ENCODE results near the gene RHBDF2.

Gene RHBDF2

DNA sequence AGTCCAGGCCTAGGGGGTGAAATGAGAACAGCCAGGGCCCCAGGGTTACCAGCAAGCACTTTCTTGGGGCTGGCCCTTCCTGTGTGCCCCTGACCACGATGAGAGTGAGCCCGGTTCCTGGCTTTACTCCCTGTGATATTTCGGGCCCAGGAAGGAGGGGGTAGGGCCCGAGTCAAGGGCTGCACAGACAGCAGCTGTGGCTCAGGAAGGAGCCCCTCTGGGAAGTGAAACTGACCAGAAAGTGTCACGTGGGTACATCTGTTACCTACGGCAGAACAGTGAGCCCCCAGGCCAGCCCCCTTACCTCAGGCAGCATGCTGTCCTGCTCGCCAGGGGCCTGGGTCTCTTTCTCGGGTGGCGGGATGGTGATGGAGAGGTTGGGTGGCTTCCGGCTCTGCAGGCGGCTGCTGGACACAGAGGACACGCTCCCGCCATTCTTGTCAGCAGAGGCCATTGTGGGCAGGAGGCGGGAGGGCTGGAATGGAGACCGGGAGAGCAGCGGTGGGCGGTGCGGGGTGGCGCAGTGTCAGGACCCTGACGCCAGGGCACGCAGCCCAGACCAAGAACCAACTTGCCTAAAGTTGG is 20.1 kb downstream of the RHBDF2 start:
- Histone ChIP-seq H3K4me3 (peak overlapping the region; percentile 57), H4K20me1 (no peaks in the 10 kb centered on the region), H3K27me3 (no peaks in the 10 kb centered on the region), H3K4me1 (peaks cover 99% of the 10 kb centered on the region), H3K36me3 (peaks cover 29% of the 10 kb centered on the region), H3K27ac (peak overlapping the region; percentile 94), H3K9me3 (no peaks in the 10 kb centered on the region), H3K9ac (peak overlapping the region; percentile 80), H3K4me2 (peak overlapping the region; percentile 95)
- no peak for TF ChIP-seq Cebpa-rat (IDR thresholded peaks at IDR 0.05)

DNA sequence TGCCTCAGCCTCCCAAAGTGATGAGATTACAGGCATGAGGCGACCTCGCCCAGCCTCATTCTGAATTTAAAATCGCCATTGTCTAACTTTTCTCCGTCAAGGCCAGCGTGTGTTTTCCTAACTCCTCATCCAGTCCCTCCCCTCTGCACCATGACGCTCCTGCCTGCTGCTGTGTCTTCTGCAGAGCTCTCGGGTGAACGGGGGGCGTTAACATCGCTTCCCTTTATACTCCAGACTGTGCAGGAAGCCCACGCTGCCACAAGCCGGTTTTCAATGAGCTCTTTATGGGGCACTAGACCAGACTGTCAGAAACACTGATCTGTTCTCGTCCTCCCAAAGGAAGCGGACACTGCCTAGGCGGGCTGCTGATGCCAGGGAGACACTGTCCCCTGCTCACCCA is 20.6 kb downstream of the RHBDF2 start:
- H4K20me1 ChIP-seq, result no peaks in the 10 kb centered on the region
- H3K27ac ChIP-seq, result peak overlapping the region; percentile 94
- peak overlapping the region; percentile 57 for H3K4me3 ChIP-seq
- no peak for TF ChIP-seq Cebpa-rat (IDR thresholded peaks at IDR 0.05)
- H3K4me1 ChIP-seq, result peaks cover 94% of the 10 kb centered on the region
- H3K9ac ChIP-seq, result peak overlapping the region; percentile 80
- H3K27me3 ChIP-seq, result no peaks in the 10 kb centered on the region
- H3K9me3 ChIP-seq, result no peaks in the 10 kb centered on the region
- H3K4me2 ChIP-seq, result peak overlapping the region; percentile 95
- peaks cover 31% of the 10 kb centered on the region for H3K36me3 ChIP-seq

DNA sequence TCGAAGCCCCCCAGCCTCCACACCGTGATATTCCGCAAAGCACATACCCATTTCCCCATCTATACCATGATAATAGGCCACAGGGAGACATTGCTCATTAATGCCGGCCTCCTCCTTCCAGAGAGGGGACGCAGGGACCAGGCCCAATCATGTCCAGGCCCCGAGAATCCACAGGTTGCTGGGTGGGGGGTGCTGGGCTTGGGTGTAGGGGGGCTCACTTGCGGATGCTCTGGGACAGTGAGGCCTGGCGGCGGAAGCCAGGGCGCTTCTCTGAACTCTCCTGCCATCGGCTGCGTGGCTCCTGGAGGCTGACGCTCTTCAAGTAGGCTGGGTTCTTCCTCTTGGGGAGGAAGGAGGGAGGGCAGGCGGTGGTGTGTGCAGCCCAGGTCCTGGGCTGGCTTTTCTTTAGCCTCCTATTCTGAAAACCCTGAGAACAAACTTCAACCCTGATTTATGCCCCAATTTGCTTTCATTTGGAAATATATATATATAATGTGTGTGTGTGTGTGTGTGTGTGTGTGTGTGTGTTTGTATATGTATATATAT is 21.6 kb downstream of the RHBDF2 start:
- no peak for TF ChIP-seq Cebpa-rat (IDR thresholded peaks at IDR 0.05)
- Histone ChIP-seq H3K9me3 (no peaks in the 10 kb centered on the region), H4K20me1 (no peaks in the 10 kb centered on the region), H3K4me1 (peaks cover 84% of the 10 kb centered on the region), H3K27me3 (no peaks in the 10 kb centered on the region), H3K4me3 (0 out of 2 replicates have a peak overlapping the region, but pooled peaks have one; percentile 25), H3K27ac (peak overlapping the region; percentile 79), H3K4me2 (peak overlapping the region; percentile 95), H3K9ac (peak overlapping the region; percentile 57; the same call in 1 of the 2 replicates), H3K36me3 (peaks cover 41% of the 10 kb centered on the region)

DNA sequence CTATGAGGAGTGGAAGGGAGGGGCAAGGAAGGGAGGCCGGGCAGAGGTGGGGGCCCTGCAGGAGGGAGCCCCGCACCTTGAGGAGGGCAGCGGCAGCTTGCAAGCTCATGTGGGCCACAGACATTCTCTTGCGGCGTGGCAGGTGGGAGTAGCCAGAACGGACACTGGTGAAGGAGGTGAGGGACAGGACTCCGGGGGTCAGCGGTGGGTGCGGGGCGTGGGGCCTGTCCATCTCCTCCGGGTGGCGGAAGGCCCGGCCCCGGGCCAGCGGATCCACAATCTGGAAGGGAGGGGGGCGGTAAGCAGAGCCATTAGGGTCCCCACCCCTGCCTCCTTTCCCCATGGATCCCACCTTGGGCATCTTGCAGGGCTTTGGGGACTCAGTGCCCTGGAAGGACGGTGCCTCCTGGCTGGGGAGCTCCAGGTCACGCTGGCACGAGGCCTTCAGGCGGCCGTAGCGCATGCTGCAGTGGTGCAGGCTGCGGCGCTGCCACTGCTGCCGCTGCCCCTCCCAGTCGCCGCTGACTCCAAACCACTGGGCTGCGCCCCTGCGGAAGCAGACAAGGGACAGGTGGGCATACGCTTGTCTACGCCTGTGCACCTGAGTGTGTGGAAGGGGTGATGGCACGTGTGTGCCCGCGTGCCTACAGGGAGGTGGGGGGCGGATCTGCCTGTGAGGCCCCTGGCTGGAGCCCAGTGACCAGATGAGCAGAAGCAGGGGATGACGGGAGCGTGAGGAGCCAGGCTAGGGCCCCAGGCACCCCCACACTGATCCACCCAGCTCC is 22.3 kb downstream of the RHBDF2 start:
- H3K4me2 ChIP-seq, result peak overlapping the region; percentile 95
- H3K9me3 ChIP-seq, result no peaks in the 10 kb centered on the region
- no peaks in the 10 kb centered on the region for H4K20me1 ChIP-seq
- H3K27me3 ChIP-seq, result no peaks in the 10 kb centered on the region
- no peak for TF ChIP-seq Cebpa-rat (IDR thresholded peaks at IDR 0.05)
- peaks cover 78% of the 10 kb centered on the region for H3K4me1 ChIP-seq
- H3K27ac ChIP-seq, result peak overlapping the region; percentile 79
- H3K9ac ChIP-seq, result peak overlapping the region; percentile 57; the same call in 1 of the 2 replicates
- H3K36me3 ChIP-seq, result peaks cover 48% of the 10 kb centered on the region
- 0 out of 2 replicates have a peak overlapping the region, but pooled peaks have one; percentile 25 for H3K4me3 ChIP-seq

DNA sequence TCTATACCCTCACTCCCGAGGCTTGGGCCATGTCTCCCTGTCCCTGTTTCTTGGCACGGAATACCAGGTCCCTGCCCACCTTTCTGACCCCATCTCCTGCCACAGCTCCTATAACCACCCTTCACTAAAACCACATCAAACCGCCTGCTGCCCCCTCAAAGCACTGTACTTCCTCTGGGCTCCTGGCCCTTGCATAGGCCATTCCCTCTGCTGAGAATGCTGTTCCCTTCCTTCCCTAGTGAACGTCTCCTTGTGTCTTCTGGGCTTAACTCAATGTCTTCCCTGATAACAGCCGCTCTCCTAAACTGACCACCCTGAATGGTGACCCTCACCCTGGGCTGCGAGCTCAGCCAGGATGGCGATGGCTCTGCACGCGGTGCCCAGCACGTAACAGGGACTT is 23.1 kb downstream of the RHBDF2 start:
- no peak for TF ChIP-seq Cebpa-rat (IDR thresholded peaks at IDR 0.05)
- Histone ChIP-seq H3K4me3 (no peak overlapping the region), H3K4me2 (peak overlapping the region; percentile 95), H3K9me3 (no peaks in the 10 kb centered on the region), H3K27me3 (no peaks in the 10 kb centered on the region), H3K9ac (no peak overlapping the region), H3K4me1 (peaks cover 76% of the 10 kb centered on the region), H3K27ac (peak overlapping the region; percentile 70), H3K36me3 (peaks cover 56% of the 10 kb centered on the region), H4K20me1 (no peaks in the 10 kb centered on the region)

DNA sequence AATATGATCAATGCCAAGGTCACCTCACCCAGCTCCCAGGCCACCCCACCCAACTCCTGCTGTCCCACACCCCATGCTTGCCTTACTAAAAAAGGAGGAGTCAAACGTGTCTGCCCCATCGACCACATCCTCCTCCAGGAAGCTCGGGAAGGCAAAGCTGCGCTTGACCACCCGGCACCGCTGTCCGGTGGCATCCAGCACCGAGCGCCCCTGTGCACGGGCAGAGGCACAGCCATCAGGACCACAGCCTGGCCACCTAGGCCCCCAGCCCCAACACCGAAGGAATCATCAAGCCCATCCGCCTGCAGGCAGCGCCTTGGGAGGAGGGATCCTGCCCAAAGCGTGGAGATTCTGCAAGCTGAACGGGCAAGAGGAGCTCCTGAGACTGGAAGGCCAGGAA is 23.6 kb downstream of the RHBDF2 start:
- no peaks in the 10 kb centered on the region for H3K27me3 ChIP-seq
- H3K4me2 ChIP-seq, result peak overlapping the region; percentile 95
- peaks cover 61% of the 10 kb centered on the region for H3K36me3 ChIP-seq
- H3K27ac ChIP-seq, result peak overlapping the region; percentile 70
- peaks cover 71% of the 10 kb centered on the region for H3K4me1 ChIP-seq
- no peak overlapping the region for H3K4me3 ChIP-seq
- peak overlapping the region; percentile 45; the same call in 1 of the 2 replicates for H3K9ac ChIP-seq
- H4K20me1 ChIP-seq, result no peaks in the 10 kb centered on the region
- no peak for TF ChIP-seq Cebpa-rat (IDR thresholded peaks at IDR 0.05)
- H3K9me3 ChIP-seq, result no peaks in the 10 kb centered on the region

DNA sequence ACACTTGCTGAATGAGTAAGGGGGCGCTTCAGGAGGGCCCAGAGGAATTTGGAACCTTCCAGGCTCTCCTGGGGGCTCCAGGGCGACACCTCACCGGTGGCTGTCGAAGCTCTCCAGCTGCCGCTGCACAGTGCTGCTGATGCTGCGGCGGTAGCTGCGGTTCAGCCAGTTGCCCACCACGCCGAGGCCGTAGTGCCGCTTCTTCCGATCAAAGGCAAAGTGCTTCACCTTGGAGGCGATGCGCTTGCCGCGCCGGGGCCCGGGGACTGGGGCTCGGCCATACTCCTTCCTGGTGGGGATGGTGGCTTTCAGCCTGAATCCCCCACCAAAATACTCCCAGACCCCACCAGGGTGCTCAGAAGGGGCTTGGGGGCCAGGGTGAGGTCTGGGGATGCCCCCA is 24.5 kb downstream of the RHBDF2 start:
- Histone ChIP-seq H3K27ac (peak overlapping the region; percentile 70), H3K4me1 (peaks cover 62% of the 10 kb centered on the region), H3K9ac (0 out of 2 replicates have a peak overlapping the region, but pooled peaks have one; percentile 15), H4K20me1 (no peaks in the 10 kb centered on the region), H3K36me3 (peaks cover 70% of the 10 kb centered on the region), H3K4me2 (no peak overlapping the region), H3K27me3 (no peaks in the 10 kb centered on the region), H3K9me3 (no peaks in the 10 kb centered on the region), H3K4me3 (no peak overlapping the region)
- TF ChIP-seq Cebpa-rat (IDR thresholded peaks at IDR 0.05), result no peak

DNA sequence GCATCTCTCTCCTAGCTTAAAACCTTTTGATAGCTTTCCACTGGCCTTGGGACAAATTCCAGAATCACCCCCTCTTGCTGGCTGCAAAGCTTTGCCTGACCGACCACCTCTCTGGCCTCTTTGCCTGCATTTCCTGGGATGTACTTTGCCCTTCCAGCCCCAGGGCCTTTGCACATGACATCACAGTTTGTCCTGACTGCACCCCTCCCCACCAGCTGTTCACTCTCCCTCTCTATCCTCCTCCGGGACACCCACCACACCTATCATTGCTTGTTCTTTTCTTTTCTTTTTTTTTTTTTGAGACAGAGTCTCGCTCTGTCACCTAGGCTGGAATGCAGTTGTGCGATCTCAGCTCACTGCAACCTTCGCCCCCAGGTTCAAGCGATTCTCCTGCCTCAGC is 25.9 kb downstream of the RHBDF2 start:
- no peak for TF ChIP-seq Cebpa-rat (IDR thresholded peaks at IDR 0.05)
- H3K36me3 ChIP-seq, result peaks cover 84% of the 10 kb centered on the region

DNA sequence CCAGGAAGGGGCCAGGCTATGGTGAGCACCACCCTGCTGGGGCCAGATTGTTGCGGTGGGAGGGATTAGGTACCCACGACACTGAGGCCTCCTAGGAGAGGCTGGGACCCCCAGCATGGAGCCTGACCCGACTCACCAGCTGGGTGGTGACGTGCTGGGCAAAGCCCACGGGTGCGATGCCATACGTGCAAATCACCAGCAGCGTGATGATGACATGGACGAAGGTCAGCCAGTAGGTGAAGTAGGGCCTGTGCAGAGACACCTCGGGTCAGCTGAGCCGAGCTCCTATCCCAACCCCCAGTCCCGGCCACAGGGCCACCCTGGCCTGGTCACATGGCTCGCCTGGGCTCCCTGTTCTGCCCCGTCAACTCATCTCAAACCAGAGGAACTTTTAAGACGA is 26.3 kb downstream of the RHBDF2 start:
- Histone ChIP-seq H3K4me3 (no peak overlapping the region), H3K9ac (no peak overlapping the region), H3K4me2 (no peak overlapping the region), H4K20me1 (no peaks in the 10 kb centered on the region), H3K4me1 (peaks cover 44% of the 10 kb centered on the region), H3K9me3 (no peaks in the 10 kb centered on the region), H3K36me3 (peaks cover 86% of the 10 kb centered on the region), H3K27me3 (no peaks in the 10 kb centered on the region), H3K27ac (no peak overlapping the region)
- TF ChIP-seq Cebpa-rat (IDR thresholded peaks at IDR 0.05), result no peak

More for the DNA sequence above, 25.9 kb downstream of the RHBDF2 start:
- H3K4me1 ChIP-seq, result peaks cover 48% of the 10 kb centered on the region
- no peak overlapping the region for H3K4me3 ChIP-seq
- no peaks in the 10 kb centered on the region for H4K20me1 ChIP-seq
- no peaks in the 10 kb centered on the region for H3K27me3 ChIP-seq
- no peak overlapping the region for H3K27ac ChIP-seq
- no peaks in the 10 kb centered on the region for H3K9me3 ChIP-seq
- no peak overlapping the region for H3K9ac ChIP-seq
- no peak overlapping the region for H3K4me2 ChIP-seq

DNA sequence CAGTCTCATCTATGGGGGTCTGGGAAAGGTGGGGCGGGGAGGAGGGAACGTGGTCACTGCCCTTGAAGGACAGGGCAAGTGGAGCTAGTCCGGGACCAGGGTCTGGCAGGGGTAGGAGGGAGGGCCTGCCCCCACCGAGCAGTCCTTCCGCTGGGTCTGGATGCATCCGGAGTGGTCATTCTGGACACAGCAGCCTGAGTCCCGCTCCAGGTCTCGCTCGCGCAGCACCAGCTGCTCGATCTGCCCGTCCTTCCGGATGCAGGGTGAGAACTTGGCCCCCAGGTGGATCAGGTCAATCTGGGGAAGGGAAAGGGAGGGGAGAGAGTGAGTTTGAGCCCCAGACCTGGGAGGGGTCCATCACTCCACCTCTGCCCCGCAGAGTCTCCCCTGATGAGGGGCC is 27.0 kb downstream of the RHBDF2 start:
- H3K9ac ChIP-seq, result no peak overlapping the region
- no peak overlapping the region for H3K4me2 ChIP-seq
- no peaks in the 10 kb centered on the region for H3K9me3 ChIP-seq
- H3K27ac ChIP-seq, result no peak overlapping the region
- no peaks in the 10 kb centered on the region for H3K27me3 ChIP-seq
- H3K36me3 ChIP-seq, result peaks cover 92% of the 10 kb centered on the region
- H4K20me1 ChIP-seq, result no peaks in the 10 kb centered on the region
- TF ChIP-seq Cebpa-rat (IDR thresholded peaks at IDR 0.05), result no peak
- peaks cover 43% of the 10 kb centered on the region for H3K4me1 ChIP-seq
- H3K4me3 ChIP-seq, result no peak overlapping the region

All from BLaER1 (cell line).